CD4-positive, alpha-beta T cell treated with Interleukin-2 at 100 ng/mL for 4 hours (primary cell): Measurements from ENCODE around the gene MAPKAP1.

Experiments used
- DNase-seq: peaks from one replicate; pipeline ENCODE4 v3.0.0-alpha.2; 2020; ENCODE audit warnings: low spot score

The MAPKAP1 gene

GRCh38 chr9:125511789-125512660 lies 195.0 kb downstream of the MAPKAP1 start:
- DNase-seq: no peak

- DNase-seq: no peak
Measured at GRCh38 chr9:125510980-125511379, 196.0 kb downstream of the MAPKAP1 start.

- DNase-seq: no peak
Measured at GRCh38 chr9:125509476-125509875, 197.5 kb downstream of the MAPKAP1 start.

- no peak for DNase-seq
Measured at GRCh38 chr9:125508249-125508648, 198.8 kb downstream of the MAPKAP1 start.

GRCh38 chr9:125507226-125507625 lies 199.8 kb downstream of the MAPKAP1 start:
- no peak for DNase-seq

GRCh38 chr9:125505988-125506438 lies 201.0 kb downstream of the MAPKAP1 start:
- no peak for DNase-seq

GRCh38 chr9:125504616-125505015 lies 202.4 kb downstream of the MAPKAP1 start:
- DNase-seq: no peak

- no peak for DNase-seq
Measured at GRCh38 chr9:125497906-125498305, 209.1 kb downstream of the MAPKAP1 start.

GRCh38 chr9:125497478-125497877 lies 209.5 kb downstream of the MAPKAP1 start:
- DNase-seq: no peak

- DNase-seq: no peak
Measured at GRCh38 chr9:125496313-125496834, 210.6 kb downstream of the MAPKAP1 start.

- DNase-seq: no peak
Measured at GRCh38 chr9:125495172-125496119, 211.6 kb downstream of the MAPKAP1 start.

- no peak for DNase-seq
Measured at GRCh38 chr9:125494653-125494915, 212.4 kb downstream of the MAPKAP1 start.

GRCh38 chr9:125493881-125494652 lies 212.9 kb downstream of the MAPKAP1 start:
- no peak for DNase-seq

- no peak for DNase-seq
Measured at GRCh38 chr9:125493384-125493783, 213.6 kb downstream of the MAPKAP1 start.

GRCh38 chr9:125492719-125493118 lies 214.3 kb downstream of the MAPKAP1 start:
- no peak for DNase-seq

GRCh38 chr9:125487842-125488241 lies 219.2 kb downstream of the MAPKAP1 start:
- no peak for DNase-seq

- no peak for DNase-seq
Measured at GRCh38 chr9:125486576-125486975, 220.4 kb downstream of the MAPKAP1 start.

- no peak for DNase-seq
Measured at GRCh38 chr9:125486152-125486508, 220.9 kb downstream of the MAPKAP1 start.

- no peak for DNase-seq
Measured at GRCh38 chr9:125485471-125486151, 221.4 kb downstream of the MAPKAP1 start.

- no peak for DNase-seq
Measured at GRCh38 chr9:125484350-125485282, 222.4 kb downstream of the MAPKAP1 start.
